Endothelial cell (in vitro differentiated cells): ENCODE measurements around the gene KCNQ1. TPM values are rescaled to one million over a fixed set of nuclear protein-coding genes. Genes with fewer than 3 reads are reported as not detected.

Experiments used
- DNase-seq: peaks from one replicate; pipeline ENCODE4 v3.0.0; 2021; ENCODE audit warnings: low spot score
- H3K27ac Mint-ChIP-seq: one replicate; pipeline ENCODE4 v1.8.0; 2021; ENCODE audit warnings: mixed read lengths, inconsistent platforms; ENCODE audit not compliant: unreplicated experiment
- H3K27me3 Mint-ChIP-seq: one replicate; pipeline ENCODE4 v1.8.0; 2021; ENCODE audit warnings: mild to moderate bottlenecking, moderate library complexity, mixed read lengths, inconsistent platforms; ENCODE audit not compliant: unreplicated experiment
- H3K36me3 Mint-ChIP-seq: one replicate; pipeline ENCODE4 v1.8.0; 2021; ENCODE audit warnings: mild to moderate bottlenecking, low read depth, mixed read lengths, inconsistent platforms; ENCODE audit not compliant: unreplicated experiment
- H3K4me1 Mint-ChIP-seq: one replicate; pipeline ENCODE4 v1.8.0; 2021; ENCODE audit warnings: mild to moderate bottlenecking, mixed read lengths, inconsistent platforms; ENCODE audit not compliant: unreplicated experiment
- H3K4me3 Mint-ChIP-seq: one replicate; pipeline ENCODE4 v1.8.0; 2021; ENCODE audit warnings: mild to moderate bottlenecking, mixed read lengths, inconsistent platforms; ENCODE audit not compliant: unreplicated experiment
- H3K9me3 Mint-ChIP-seq: one replicate; pipeline ENCODE4 v1.8.0; 2021; ENCODE audit warnings: mixed read lengths, inconsistent platforms; ENCODE audit not compliant: unreplicated experiment
- CTCF ChIP-seq: fragments of 200-600 bp; sonication (generic); IDR thresholded peaks from one replicate; pipeline ENCODE4 v1.5.0; 2021; ENCODE audit warnings: antibody characterized with exemption; ENCODE audit not compliant: unreplicated experiment
- total RNA-seq: library from RNA; stranded (reverse); fragmentation: NEBNext Ultra II Directional; extraction: Animal tissue kit (Norgen Biotek cat#: 25700); gene quantifications from one replicate; pipeline ENCODE4 v1.2.1, GENCODE V29; 2021; ENCODE audit not compliant: unreplicated experiment

KCNQ1 gene
- total RNA-seq, 1 donor from 2014 or later, result 35.3 TPM

- Mint-ChIP-seq H3K4me1 (no peaks in the 10 kb centered on the region), H3K36me3 (no peaks in the 10 kb centered on the region), H3K9me3 (no peaks in the 10 kb centered on the region), H3K4me3 (no peak overlapping the region), H3K27ac (no peak overlapping the region), H3K27me3 (peaks cover 4% of the 10 kb centered on the region)
- no peak for DNase-seq
- no peak for TF ChIP-seq CTCF
Measured at GRCh38 chr11:2569731-2570210, 125.0 kb downstream of the KCNQ1 start.

- no peak for TF ChIP-seq CTCF
- Mint-ChIP-seq H3K9me3 (no peaks in the 10 kb centered on the region), H3K27ac (no peak overlapping the region), H3K4me1 (no peaks in the 10 kb centered on the region), H3K36me3 (no peaks in the 10 kb centered on the region), H3K4me3 (no peak overlapping the region), H3K27me3 (peaks cover 4% of the 10 kb centered on the region)
- DNase-seq, result no peak
Measured at GRCh38 chr11:2570211-2570811, 125.5 kb downstream of the KCNQ1 start.

- no peak overlapping the region for H3K27ac Mint-ChIP-seq
- TF ChIP-seq CTCF, result no peak
- no peaks in the 10 kb centered on the region for H3K9me3 Mint-ChIP-seq
- no peaks in the 10 kb centered on the region for H3K4me1 Mint-ChIP-seq
- H3K36me3 Mint-ChIP-seq, result no peaks in the 10 kb centered on the region
- H3K27me3 Mint-ChIP-seq, result peaks cover 4% of the 10 kb centered on the region
- DNase-seq, result no peak
- H3K4me3 Mint-ChIP-seq, result no peak overlapping the region
Measured at GRCh38 chr11:2570841-2571597, 126.2 kb downstream of the KCNQ1 start.

GRCh38 chr11:2571598-2572281 is 126.9 kb downstream of the KCNQ1 start:
- peaks cover 4% of the 10 kb centered on the region for H3K27me3 Mint-ChIP-seq

More at GRCh38 chr11:2571598-2572281, 126.9 kb downstream of the KCNQ1 start:
- Mint-ChIP-seq H3K4me3 (no peak overlapping the region), H3K4me1 (no peaks in the 10 kb centered on the region), H3K36me3 (no peaks in the 10 kb centered on the region), H3K27ac (no peak overlapping the region), H3K9me3 (no peaks in the 10 kb centered on the region)
- no peak for DNase-seq
- TF ChIP-seq CTCF, result no peak
